HK-2 (cell line): Measurements from ENCODE around the gene CCDC97.

Source experiments
- DNase-seq: peaks from one replicate; pipeline ENCODE4 v3.0.0-alpha.2; 2018; ENCODE audit not compliant: unreplicated experiment

Gene CCDC97

GRCh38 chr19:41298348-41298964 is 11.5 kb upstream of the CCDC97 start:
- DNase-seq, result peak; percentile 65

GRCh38 chr19:41299046-41299754 is 10.8 kb upstream of the CCDC97 start:
- no peak for DNase-seq

- peak; percentile 49 for DNase-seq
Measured at GRCh38 chr19:41299755-41300089, 10.2 kb upstream of the CCDC97 start.

GRCh38 chr19:41300555-41300954 is 9.4 kb upstream of the CCDC97 start:
- DNase-seq, result no peak

GRCh38 chr19:41302624-41303351 is 7.2 kb upstream of the CCDC97 start:
- DNase-seq, result no peak

GRCh38 chr19:41303954-41304353 is 6.0 kb upstream of the CCDC97 start:
- DNase-seq, result no peak

- no peak for DNase-seq
Measured at GRCh38 chr19:41304706-41305483, 5.1 kb upstream of the CCDC97 start.

- no peak for DNase-seq
Measured at GRCh38 chr19:41305927-41306793, 3.8 kb upstream of the CCDC97 start.

GRCh38 chr19:41307090-41307875 is 2.7 kb upstream of the CCDC97 start:
- DNase-seq, result no peak

GRCh38 chr19:41307954-41308449 is 2.0 kb upstream of the CCDC97 start:
- DNase-seq, result no peak

GRCh38 chr19:41308450-41309179 is 1.4 kb upstream of the CCDC97 start:
- peak; percentile 95 for DNase-seq

GRCh38 chr19:41309180-41310032 is 566 bp upstream of the CCDC97 start:
- DNase-seq, result no peak

- DNase-seq, result no peak
Measured at GRCh38 chr19:41311072-41311471, 1.1 kb downstream of the CCDC97 start.

GRCh38 chr19:41311613-41312012 is 1.6 kb downstream of the CCDC97 start:
- no peak for DNase-seq

GRCh38 chr19:41316306-41316920 is 6.4 kb downstream of the CCDC97 start:
- DNase-seq, result no peak

GRCh38 chr19:41318696-41319499 is 8.9 kb downstream of the CCDC97 start:
- DNase-seq, result no peak

GRCh38 chr19:41319500-41320184 is 9.7 kb downstream of the CCDC97 start:
- no peak for DNase-seq
